H9 (cell line): Measurements from ENCODE around the gene ITPR1. TPM values are rescaled to one million over a fixed set of nuclear protein-coding genes. Genes with fewer than 3 reads are reported as not detected.

ENCODE experiments used
- DNase-seq: peaks from one replicate; pipeline ENCODE4 v3.0.0-alpha.2; 2017
- H2AFZ ChIP-seq: one replicate; pipeline ENCODE4 v1.6.1; 2013; ENCODE audit warnings: mild to moderate bottlenecking, low read length, control low read depth, moderate library complexity
- H2AK5ac ChIP-seq: 2 replicates; pipeline ENCODE4 v1.6.1; 2013; ENCODE audit warnings: low read length, control low read depth, mixed read lengths; ENCODE audit not compliant: insufficient read length
- H2BK120ac ChIP-seq: one replicate; pipeline ENCODE4 v1.6.1; 2013; ENCODE audit warnings: low read depth, mild to moderate bottlenecking, low read length, control low read depth, inconsistent platforms; ENCODE audit not compliant: poor library complexity, severe bottlenecking
- H2BK12ac ChIP-seq: 2 replicates; pipeline ENCODE4 v1.6.1; 2013; ENCODE audit warnings: low read length, control low read depth, mixed read lengths, low read depth; ENCODE audit not compliant: insufficient read length
- H2BK15ac ChIP-seq: 2 replicates; pipeline ENCODE4 v1.6.1; 2013; ENCODE audit warnings: low read depth, low read length, control low read depth
- H2BK20ac ChIP-seq: one replicate; pipeline ENCODE4 v1.6.1; 2013; ENCODE audit warnings: low read depth, mild to moderate bottlenecking, low read length, control low read depth, inconsistent platforms; ENCODE audit not compliant: poor library complexity, severe bottlenecking
- H2BK5ac ChIP-seq: 2 replicates; pipeline ENCODE4 v1.6.1; 2013; ENCODE audit warnings: low read length, control low read depth, mixed read lengths; ENCODE audit not compliant: insufficient read length
- H3K14ac ChIP-seq: 2 replicates; pipeline ENCODE4 v1.6.1; 2013; ENCODE audit warnings: low read length, control low read depth; ENCODE audit not compliant: insufficient read depth
- H3K18ac ChIP-seq: 2 replicates; pipeline ENCODE4 v1.6.1; 2013; ENCODE audit warnings: low read depth, mild to moderate bottlenecking, mixed read lengths, low read length, control low read depth; ENCODE audit not compliant: insufficient read length
- H3K23ac ChIP-seq: 2 replicates; pipeline ENCODE4 v1.6.1; 2013; ENCODE audit warnings: low read length, control low read depth, mixed read lengths, low read depth; ENCODE audit not compliant: insufficient read length
- H3K23me2 ChIP-seq: 2 replicates; pipeline ENCODE4 v1.6.1; 2013; ENCODE audit warnings: low read depth, mild to moderate bottlenecking, mixed read lengths, low read length, control low read depth; ENCODE audit not compliant: insufficient read length, poor library complexity, severe bottlenecking
- H3K27ac ChIP-seq: 2 replicates; pipeline ENCODE4 v1.5.1; 2013; ENCODE audit warnings: low read length, control low read depth, mixed read lengths, low read depth; ENCODE audit not compliant: insufficient read length
- H3K27me3 ChIP-seq: 2 replicates; pipeline ENCODE4 v1.6.1; 2013; ENCODE audit warnings: low read length, control low read depth, inconsistent platforms; ENCODE audit not compliant: insufficient read depth
- H3K4ac ChIP-seq: 2 replicates; pipeline ENCODE4 v1.6.1; 2013; ENCODE audit warnings: low read depth, mild to moderate bottlenecking, control low read depth, inconsistent platforms, low read length, moderate library complexity
- H3K4me1 ChIP-seq: 2 replicates; pipeline ENCODE4 v1.6.1; 2013; ENCODE audit warnings: low read length, control low read depth, inconsistent platforms; ENCODE audit not compliant: insufficient read depth
- H3K4me2 ChIP-seq: 2 replicates; pipeline ENCODE4 v1.6.1; 2013; ENCODE audit warnings: low read length, control low read depth, mixed read lengths; ENCODE audit not compliant: insufficient read length, insufficient read depth
- H3K56ac ChIP-seq: 2 replicates; pipeline ENCODE4 v1.6.1; 2013; ENCODE audit warnings: low read depth, mild to moderate bottlenecking, mixed read lengths, low read length, control low read depth; ENCODE audit not compliant: insufficient read length
- H3K79me1 ChIP-seq: 2 replicates; pipeline ENCODE4 v1.6.1; 2013; ENCODE audit warnings: low read depth, mild to moderate bottlenecking, moderate library complexity, low read length, control low read depth, inconsistent platforms; ENCODE audit not compliant: insufficient read depth, poor library complexity, severe bottlenecking
- H3K79me2 ChIP-seq: 2 replicates; pipeline ENCODE4 v1.6.1; 2013; ENCODE audit warnings: low read length, control low read depth, inconsistent platforms; ENCODE audit not compliant: insufficient read depth
- H3K9ac ChIP-seq: 2 replicates; pipeline ENCODE4 v1.6.1; 2013; ENCODE audit warnings: low read length, control low read depth, mixed read lengths; ENCODE audit not compliant: insufficient read length; ENCODE audit errors: extremely low read depth
- H3K9me3 ChIP-seq: one replicate; pipeline ENCODE4 v1.6.1; 2013; ENCODE audit warnings: low read depth, low read length, inconsistent platforms; ENCODE audit not compliant: control insufficient read depth
- H3T11ph ChIP-seq: one replicate; pipeline ENCODE4 v1.6.1; 2013; ENCODE audit warnings: mild to moderate bottlenecking, low read length, control low read depth, inconsistent platforms
- H4K20me1 ChIP-seq: one replicate; pipeline ENCODE4 v1.6.1; 2013; ENCODE audit not compliant: control insufficient read depth, insufficient read length, insufficient read depth
- H4K5ac ChIP-seq: 2 replicates; pipeline ENCODE4 v1.6.1; 2013; ENCODE audit warnings: low read depth, mild to moderate bottlenecking, mixed read lengths, low read length, control low read depth; ENCODE audit not compliant: insufficient read length
- H4K8ac ChIP-seq: replicated peaks from 2 replicates; pipeline ENCODE4 v1.6.1; 2013; ENCODE audit warnings: low read length, control low read depth, mixed read lengths, low read depth; ENCODE audit not compliant: insufficient read length
- H4K91ac ChIP-seq: 2 replicates; pipeline ENCODE4 v1.6.1; 2013; ENCODE audit warnings: low read depth, mild to moderate bottlenecking, moderate library complexity, mixed read lengths, low read length, control low read depth; ENCODE audit not compliant: insufficient read length
- H3K27ac Mint-ChIP-seq, 3 experiments: 2 replicates in 2 of 3; 3 replicates in 1 of 3; pipeline ENCODE4 v1.8.0; 2020 to 2021; ENCODE audit warnings: mixed read lengths in 3 of 3, mild to moderate bottlenecking in 1 of 3, moderate library complexity in 1 of 3
- H3K27me3 Mint-ChIP-seq: 2 replicates; pipeline ENCODE4 v1.8.0; 2021; ENCODE audit warnings: low read depth, mild to moderate bottlenecking, moderate library complexity, mixed read lengths
- H3K36me3 Mint-ChIP-seq, 3 experiments: 2 replicates in 2 of 3; 3 replicates in 1 of 3; pipeline ENCODE4 v1.8.0; 2020 to 2021; ENCODE audit warnings: low read depth in 3 of 3, mixed read lengths in 3 of 3; ENCODE audit not compliant: insufficient read depth in 1 of 3
- H3K4me1 Mint-ChIP-seq, 2 experiments: 2 replicates each; pipeline ENCODE4 v1.8.0; 2020; ENCODE audit warnings: mixed read lengths in 2 of 2
- H3K4me3 Mint-ChIP-seq, 2 experiments: 2 replicates in 1 of 2; 3 replicates in 1 of 2; pipeline ENCODE4 v1.8.0; 2020 to 2021; ENCODE audit warnings: mild to moderate bottlenecking in 2 of 2, mixed read lengths in 2 of 2, moderate library complexity in 1 of 2
- H3K9me3 Mint-ChIP-seq, 2 experiments: 2 replicates in 1 of 2; 3 replicates in 1 of 2; pipeline ENCODE4 v1.8.0; 2020; ENCODE audit warnings: mild to moderate bottlenecking in 2 of 2, mixed read lengths in 2 of 2, moderate library complexity in 1 of 2
- whole genome bisulfite sequencing: extraction: QIAGEN DNeasy Blood & Tissue Kit; methylation state at CpG from one replicate; pipeline ENCODE4 v1.1.7; 2013; ENCODE audit warnings: missing lambda C conversion rate, low lambda C conversion rate, mixed read lengths; ENCODE audit not compliant: insufficient read length; ENCODE audit errors: extremely low coverage; 5-methylcytosine and 5-hydroxymethylcytosine counted together
- total RNA-seq: library from RNA; stranded (reverse); gene quantifications from 2 replicates; pipeline ENCODE4 v1.2.1, GENCODE V29; 2021
- TF ChIP-seq, protein P1 (sequence below): fragments of 200-600 bp; sonication (generic); conservative IDR thresholded peaks from 3 replicates; pipeline ENCODE4 v1.8.0; 2021; ENCODE audit warnings: antibody characterized with exemption, mild to moderate bottlenecking

ITPR1 gene
- total RNA-seq, 1 experiment from 2014 or later: 4.2 TPM

DNA sequence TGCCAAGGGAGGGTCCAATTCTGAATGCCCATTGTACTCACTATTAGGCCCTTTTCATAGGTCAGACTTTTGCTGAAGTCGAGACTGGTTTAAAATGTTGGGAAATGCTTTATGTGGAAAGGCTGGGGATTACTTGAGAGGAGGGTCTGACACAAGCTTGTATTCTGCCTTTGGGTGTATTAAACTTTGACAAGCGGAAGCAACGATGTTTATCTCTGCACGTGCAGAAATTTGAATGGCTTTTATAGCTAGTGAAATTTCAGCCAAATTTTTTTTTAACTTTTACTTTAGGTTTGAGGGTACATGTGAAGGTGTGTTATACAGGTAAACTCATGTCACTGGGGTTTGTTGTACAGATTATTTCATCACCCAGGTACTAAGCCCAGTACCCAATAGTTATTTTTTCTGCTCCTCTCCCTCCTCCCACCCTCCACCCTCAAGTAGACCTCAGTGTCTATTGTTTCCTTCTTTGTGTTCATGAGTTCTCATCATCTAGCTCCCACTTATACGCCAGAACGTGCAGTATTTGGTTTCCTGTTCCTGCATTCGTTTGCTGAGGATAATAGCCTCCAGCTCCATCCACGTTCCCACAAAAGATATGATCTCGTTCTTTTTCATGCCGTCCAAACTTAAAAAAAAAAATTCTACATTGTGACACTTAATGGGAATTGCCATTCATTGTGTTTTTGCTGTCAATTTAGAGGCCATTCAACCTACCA, 263.1 kb downstream of the ITPR1 start:
- H3K27me3 Mint-ChIP-seq: peaks cover 2% of the 10 kb centered on the region; the same call in 1 of the 2 replicates
- TF ChIP-seq, protein P1, sequence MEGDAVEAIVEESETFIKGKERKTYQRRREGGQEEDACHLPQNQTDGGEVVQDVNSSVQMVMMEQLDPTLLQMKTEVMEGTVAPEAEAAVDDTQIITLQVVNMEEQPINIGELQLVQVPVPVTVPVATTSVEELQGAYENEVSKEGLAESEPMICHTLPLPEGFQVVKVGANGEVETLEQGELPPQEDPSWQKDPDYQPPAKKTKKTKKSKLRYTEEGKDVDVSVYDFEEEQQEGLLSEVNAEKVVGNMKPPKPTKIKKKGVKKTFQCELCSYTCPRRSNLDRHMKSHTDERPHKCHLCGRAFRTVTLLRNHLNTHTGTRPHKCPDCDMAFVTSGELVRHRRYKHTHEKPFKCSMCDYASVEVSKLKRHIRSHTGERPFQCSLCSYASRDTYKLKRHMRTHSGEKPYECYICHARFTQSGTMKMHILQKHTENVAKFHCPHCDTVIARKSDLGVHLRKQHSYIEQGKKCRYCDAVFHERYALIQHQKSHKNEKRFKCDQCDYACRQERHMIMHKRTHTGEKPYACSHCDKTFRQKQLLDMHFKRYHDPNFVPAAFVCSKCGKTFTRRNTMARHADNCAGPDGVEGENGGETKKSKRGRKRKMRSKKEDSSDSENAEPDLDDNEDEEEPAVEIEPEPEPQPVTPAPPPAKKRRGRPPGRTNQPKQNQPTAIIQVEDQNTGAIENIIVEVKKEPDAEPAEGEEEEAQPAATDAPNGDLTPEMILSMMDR: no peak
- no peak overlapping the region for H3K4me3 Mint-ChIP-seq
- H3K4me1 ChIP-seq: no peaks in the 10 kb centered on the region
- DNase-seq: no peak
- H3K36me3 Mint-ChIP-seq: peaks cover 0 to 4% (median 0%) of the 10 kb centered on the region in 3 experiments; a peak in 1 of 7 replicates
- no peaks in the 10 kb centered on the region for H4K20me1 ChIP-seq
- H3K4me1 Mint-ChIP-seq: peaks cover 4 to 6% of the 10 kb centered on the region in 2 experiments
- no peak overlapping the region for H2BK20ac ChIP-seq
- H3K23me2 ChIP-seq: no peaks in the 10 kb centered on the region
- no peak overlapping the region for H4K5ac ChIP-seq
- H3K27ac ChIP-seq: no peak overlapping the region
- no peak overlapping the region for H2BK15ac ChIP-seq
- WGBS: no CpG with 5 or more reads among the region's 10 CpGs
- no peak overlapping the region for H2AFZ ChIP-seq
- H2BK5ac ChIP-seq: no peak overlapping the region
- H4K8ac ChIP-seq: no peak overlapping the region
- H3K9ac ChIP-seq: no peak overlapping the region
- no peak overlapping the region for H3K23ac ChIP-seq
- H3K4ac ChIP-seq: no peak overlapping the region
- H2AK5ac ChIP-seq: no peak overlapping the region
- H3K4me2 ChIP-seq: no peak overlapping the region
- H3K79me1 ChIP-seq: no peaks in the 10 kb centered on the region
- H3T11ph ChIP-seq: no peak overlapping the region
- H3K18ac ChIP-seq: no peak overlapping the region
- H2BK120ac ChIP-seq: no peak overlapping the region
- no peak overlapping the region for H3K14ac ChIP-seq
- H3K9me3 Mint-ChIP-seq: peaks cover 3 to 5% of the 10 kb centered on the region in 2 experiments; a peak in 3 of 5 replicates
- no peaks in the 10 kb centered on the region for H3K9me3 ChIP-seq
- H4K91ac ChIP-seq: no peak overlapping the region
- no peaks in the 10 kb centered on the region for H3K79me2 ChIP-seq
- no peak overlapping the region for H2BK12ac ChIP-seq
- no peaks in the 10 kb centered on the region for H3K27me3 ChIP-seq
- no peak overlapping the region for H3K27ac Mint-ChIP-seq
- no peak overlapping the region for H3K56ac ChIP-seq
